CD14-positive monocyte (primary cell): Measurements from ENCODE around the gene SRSF12. TPM values are rescaled to one million over a fixed set of nuclear protein-coding genes. Genes with fewer than 3 reads are reported as not detected.

Experiments used
- DNase-seq, 3 donors: peaks; one replicate each; pipeline ENCODE4 v3.0.0-alpha.2; 2011 to 2022
- H2AFZ ChIP-seq: 2 replicates; pipeline ENCODE4 v1.6.0; 2012; ENCODE audit warnings: mild to moderate bottlenecking, low read depth, low read length, inconsistent platforms; ENCODE audit not compliant: insufficient read depth, poor library complexity, severe bottlenecking
- H3K27ac ChIP-seq, 2 donors: 1 replicate in 1 of 2; 2 replicates in 1 of 2; pipeline ENCODE4 v1.5.1; 2012 to 2013; ENCODE audit warnings: low read length in 2 of 2, control low read depth in 1 of 2, inconsistent platforms in 1 of 2, low read depth in 1 of 2, mild to moderate bottlenecking in 1 of 2
- H3K27me3 ChIP-seq, 2 donors: one replicate each; pipeline versions ENCODE4 v1.6.0 to v1.6.1; 2011 to 2013; ENCODE audit warnings: low read length in 2 of 2; ENCODE audit not compliant: control insufficient read depth in 2 of 2, insufficient read depth in 2 of 2
- H3K36me3 ChIP-seq, 2 donors: replicated peaks in 1 of 2; 1 replicate in 1 of 2; 2 replicates in 1 of 2; pipeline versions ENCODE4 v1.5.1 to v1.6.1; 2012 to 2013; ENCODE audit warnings: low read length in 2 of 2, control low read depth in 1 of 2, inconsistent platforms in 1 of 2, mild to moderate bottlenecking in 1 of 2; ENCODE audit not compliant: insufficient read depth in 2 of 2, control insufficient read depth in 1 of 2
- H3K4me1 ChIP-seq, 2 donors: 1 replicate in 1 of 2; 2 replicates in 1 of 2; pipeline versions ENCODE4 v1.5.1 to v1.6.1; 2012 to 2013; ENCODE audit warnings: low read length in 2 of 2, control low read depth in 1 of 2, inconsistent platforms in 1 of 2, mild to moderate bottlenecking in 1 of 2, moderate library complexity in 1 of 2; ENCODE audit not compliant: insufficient read depth in 2 of 2, control insufficient read depth in 1 of 2
- H3K4me2 ChIP-seq: replicated peaks from 2 replicates; pipeline ENCODE3; 2012; ENCODE audit warnings: low read length, moderate library complexity, mild to moderate bottlenecking; ENCODE audit not compliant: poor library complexity, severe bottlenecking; ENCODE audit errors: extremely low read depth
- H3K4me3 ChIP-seq, 3 experiments: fragments of 200-600 bp in 1 of 3; sonication (generic) in 1 of 3; replicated peaks in 1 of 3; 1 replicate in 2 of 3; 2 replicates in 1 of 3; pipeline ENCODE4 v1.5.1; 2011 to 2013; ENCODE audit warnings: low read length in 3 of 3, mild to moderate bottlenecking in 3 of 3, control low read depth in 2 of 3, low read depth in 2 of 3, inconsistent platforms in 1 of 3, moderate library complexity in 1 of 3
- H3K79me2 ChIP-seq: 2 replicates; pipeline ENCODE4 v1.6.0; 2012; ENCODE audit warnings: mild to moderate bottlenecking, control low read depth, inconsistent platforms, low read length, moderate library complexity; ENCODE audit not compliant: insufficient read depth
- H3K9ac ChIP-seq: 2 replicates; pipeline ENCODE4 v1.6.0; 2017; ENCODE audit warnings: low read length, mild to moderate bottlenecking; ENCODE audit not compliant: insufficient read depth, poor library complexity, severe bottlenecking
- H3K9me3 ChIP-seq, 2 donors: replicated peaks in 1 of 2; 1 replicate in 1 of 2; 2 replicates in 1 of 2; pipeline versions ENCODE4 v1.5.1 to v1.6.1; 2012 to 2013; ENCODE audit warnings: low read length in 2 of 2, control low read depth in 1 of 2; ENCODE audit not compliant: control insufficient read depth in 1 of 2, insufficient read depth in 1 of 2
- H4K20me1 ChIP-seq: 2 replicates; pipeline ENCODE4 v1.6.0; 2012; ENCODE audit warnings: mild to moderate bottlenecking, low read length, control low read depth, moderate library complexity; ENCODE audit not compliant: insufficient read depth
- H3K27ac Mint-ChIP-seq, 7 donors: one replicate each; pipeline ENCODE4 v1.8.0; 2020; ENCODE audit warnings: mild to moderate bottlenecking in 7 of 7, mixed read lengths in 7 of 7, moderate library complexity in 6 of 7, inconsistent platforms in 2 of 7
- H3K27me3 Mint-ChIP-seq, 3 donors: one replicate each; pipeline ENCODE4 v1.8.0; 2021 to 2022; ENCODE audit warnings: low read depth in 3 of 3, mild to moderate bottlenecking in 3 of 3, mixed read lengths in 3 of 3, moderate library complexity in 3 of 3, inconsistent platforms in 1 of 3
- H3K36me3 Mint-ChIP-seq, 2 donors: one replicate each; pipeline ENCODE4 v1.8.0; 2020; ENCODE audit warnings: mixed read lengths in 2 of 2, inconsistent platforms in 1 of 2, mild to moderate bottlenecking in 1 of 2
- H3K4me1 Mint-ChIP-seq: one replicate; pipeline ENCODE4 v1.8.0; 2020; ENCODE audit warnings: mild to moderate bottlenecking, mixed read lengths
- H3K4me3 Mint-ChIP-seq, 2 donors: one replicate each; pipeline ENCODE4 v1.8.0; 2020; ENCODE audit warnings: mild to moderate bottlenecking in 2 of 2, mixed read lengths in 2 of 2, moderate library complexity in 1 of 2
- H3K9me3 Mint-ChIP-seq, 7 donors: one replicate each; pipeline ENCODE4 v1.8.0; 2020 to 2022; ENCODE audit warnings: mixed read lengths in 7 of 7, mild to moderate bottlenecking in 6 of 7, moderate library complexity in 6 of 7, inconsistent platforms in 2 of 7
- WGBS: methylation state at CpG from one replicate; pipeline ENCODE4 v1.1.5; 2013; ENCODE audit warnings: missing lambda C conversion rate; ENCODE audit not compliant: insufficient coverage; 5-methylcytosine and 5-hydroxymethylcytosine counted together
- intact Hi-C, 2 donors: fragments of 100-400 bp; cut with micrococcal nuclease; formaldehyde crosslinking; loops; one replicate each; pipeline versions ENCODE4 v1.15.0 to v1.15.1; 2023
- polyA plus RNA-seq, 3 donors: library from polyadenylated mRNA; depleted of rRNA in 1 of 3; unstranded in 2 of 3; stranded (reverse) in 1 of 3; fragments of 300-500 nt in 2 of 3; fragments of >200 nt in 1 of 3; fragmentation: Illumina TruSeq in 2 of 3; gene quantifications; 1 replicate in 2 of 3; 2 replicates in 1 of 3; pipeline ENCODE4 v1.2.3, GENCODE V29; 2012 to 2021
- TF ChIP-seq, protein P1 (sequence below): fragments of 200-600 bp; IDR thresholded peaks from one replicate; pipeline ENCODE4 v1.8.0; 2022; ENCODE audit warnings: antibody characterized with exemption, mild to moderate bottlenecking

SRSF12 gene
- polyA plus RNA-seq, 3 donors = 0.04 TPM; not detected in 2

DNA sequence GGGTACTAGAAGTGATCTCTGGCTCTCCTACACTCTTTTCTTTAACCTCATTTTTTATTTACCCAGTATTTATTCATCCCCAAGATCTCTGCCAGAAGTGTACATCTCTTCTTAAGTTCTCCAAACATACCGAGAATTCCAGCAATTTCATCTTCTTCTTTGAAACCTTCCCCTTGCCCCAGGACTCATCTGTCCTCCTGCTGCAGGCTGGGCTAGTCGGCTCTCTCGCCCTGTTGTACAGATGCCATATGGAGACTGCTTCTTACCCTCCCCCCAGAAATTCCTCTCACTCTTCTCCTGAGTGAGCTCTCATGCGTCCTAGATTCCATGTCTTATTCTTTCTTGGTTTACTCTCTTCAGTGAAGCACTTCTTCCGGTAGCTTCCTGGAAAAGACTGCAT, 59.2 kb downstream of the SRSF12 start:
- TF ChIP-seq, protein P1, sequence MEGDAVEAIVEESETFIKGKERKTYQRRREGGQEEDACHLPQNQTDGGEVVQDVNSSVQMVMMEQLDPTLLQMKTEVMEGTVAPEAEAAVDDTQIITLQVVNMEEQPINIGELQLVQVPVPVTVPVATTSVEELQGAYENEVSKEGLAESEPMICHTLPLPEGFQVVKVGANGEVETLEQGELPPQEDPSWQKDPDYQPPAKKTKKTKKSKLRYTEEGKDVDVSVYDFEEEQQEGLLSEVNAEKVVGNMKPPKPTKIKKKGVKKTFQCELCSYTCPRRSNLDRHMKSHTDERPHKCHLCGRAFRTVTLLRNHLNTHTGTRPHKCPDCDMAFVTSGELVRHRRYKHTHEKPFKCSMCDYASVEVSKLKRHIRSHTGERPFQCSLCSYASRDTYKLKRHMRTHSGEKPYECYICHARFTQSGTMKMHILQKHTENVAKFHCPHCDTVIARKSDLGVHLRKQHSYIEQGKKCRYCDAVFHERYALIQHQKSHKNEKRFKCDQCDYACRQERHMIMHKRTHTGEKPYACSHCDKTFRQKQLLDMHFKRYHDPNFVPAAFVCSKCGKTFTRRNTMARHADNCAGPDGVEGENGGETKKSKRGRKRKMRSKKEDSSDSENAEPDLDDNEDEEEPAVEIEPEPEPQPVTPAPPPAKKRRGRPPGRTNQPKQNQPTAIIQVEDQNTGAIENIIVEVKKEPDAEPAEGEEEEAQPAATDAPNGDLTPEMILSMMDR = no peak
- H3K27ac ChIP-seq = no peak overlapping the region
- no peaks in the 10 kb centered on the region for H3K36me3 Mint-ChIP-seq
- 92% methylated on average over 4 of the region's 5 CpGs for WGBS
- no peak overlapping the region for H3K4me3 Mint-ChIP-seq
- no peaks in the 10 kb centered on the region for H3K9me3 ChIP-seq
- H2AFZ ChIP-seq = no peak overlapping the region
- no peak for DNase-seq
- peaks cover 5% of the 10 kb centered on the region for H3K4me1 Mint-ChIP-seq
- peaks cover 0 to under 1% of the 10 kb centered on the region in 2 donors for H3K4me1 ChIP-seq
- H4K20me1 ChIP-seq = no peaks in the 10 kb centered on the region
- no peak overlapping the region for H3K9ac ChIP-seq
- peaks cover 0 to 1% (median 0%) of the 10 kb centered on the region in 7 donors for H3K9me3 Mint-ChIP-seq
- intact Hi-C loops = loop anchor here in 1 of 2 donors (10.0 kb wide), 1 partner anchor 64 kb away; no protein-coding TSS in a partner anchor
- H3K36me3 ChIP-seq = no peaks in the 10 kb centered on the region
- peak overlapping the region in 1 of 7 donors; percentile 2 for H3K27ac Mint-ChIP-seq
- H3K4me2 ChIP-seq = no peak overlapping the region
- H3K79me2 ChIP-seq = no peaks in the 10 kb centered on the region
- H3K4me3 ChIP-seq = no peak overlapping the region
- H3K27me3 ChIP-seq = no peaks in the 10 kb centered on the region
- peaks cover 0 to 8% (median 0%) of the 10 kb centered on the region in 3 donors for H3K27me3 Mint-ChIP-seq

DNA sequence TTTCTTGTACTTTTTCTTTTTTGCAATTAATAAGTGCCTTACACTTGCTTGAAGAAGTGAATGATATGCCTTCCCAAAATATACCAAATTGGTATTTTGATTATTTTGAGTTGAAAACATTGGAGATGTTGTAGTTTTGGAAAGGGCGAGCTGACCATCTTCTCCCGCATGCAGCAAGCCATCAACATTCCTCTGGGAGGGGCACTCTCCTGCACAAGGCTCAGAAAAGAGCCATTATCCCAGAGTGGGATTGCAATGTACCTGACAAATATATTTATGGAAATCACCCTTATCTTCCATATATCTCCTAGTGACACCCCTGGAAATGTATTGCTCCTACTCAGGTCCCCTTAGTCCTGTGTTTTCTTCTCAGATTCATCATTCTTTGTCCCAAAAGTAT, 60.1 kb downstream of the SRSF12 start:
- H3K9me3 ChIP-seq = no peaks in the 10 kb centered on the region
- intact Hi-C loops = loop anchor here in 1 of 2 donors (10.0 kb wide), 1 partner anchor 63 kb away; no protein-coding TSS in a partner anchor
- no peak overlapping the region for H3K9ac ChIP-seq
- no peaks in the 10 kb centered on the region for H3K27me3 ChIP-seq
- Mint-ChIP-seq H3K4me3 (no peak overlapping the region), H3K9me3 (peaks cover 0 to 1% (median 0%) of the 10 kb centered on the region in 7 donors), H3K4me1 (peaks cover 5% of the 10 kb centered on the region), H3K27ac (no peak overlapping the region), H3K27me3 (peaks cover 0 to 8% (median 0%) of the 10 kb centered on the region in 3 donors), H3K36me3 (no peaks in the 10 kb centered on the region)
- no peak overlapping the region for H2AFZ ChIP-seq
- TF ChIP-seq, protein P1 = no peak
- H3K36me3 ChIP-seq = no peaks in the 10 kb centered on the region
- H3K79me2 ChIP-seq = no peaks in the 10 kb centered on the region
- no peaks in the 10 kb centered on the region for H4K20me1 ChIP-seq
- H3K4me2 ChIP-seq = no peak overlapping the region
- no peak overlapping the region for H3K27ac ChIP-seq
- no peak for DNase-seq
- peaks cover 0 to 4% of the 10 kb centered on the region in 2 donors for H3K4me1 ChIP-seq
- no CpG with 5 or more reads among the region's 2 CpGs for WGBS
- no peak overlapping the region for H3K4me3 ChIP-seq
